GM21786 (cell line): Measurements from ENCODE around the gene SH2B3.

Experiments
- ATAC-seq: cut with Tn5 transposase; IDR thresholded peaks from one replicate; pipeline ENCODE4 v1.9.1; 2021; ENCODE audit not compliant: unreplicated experiment

SH2B3 gene

DNA sequence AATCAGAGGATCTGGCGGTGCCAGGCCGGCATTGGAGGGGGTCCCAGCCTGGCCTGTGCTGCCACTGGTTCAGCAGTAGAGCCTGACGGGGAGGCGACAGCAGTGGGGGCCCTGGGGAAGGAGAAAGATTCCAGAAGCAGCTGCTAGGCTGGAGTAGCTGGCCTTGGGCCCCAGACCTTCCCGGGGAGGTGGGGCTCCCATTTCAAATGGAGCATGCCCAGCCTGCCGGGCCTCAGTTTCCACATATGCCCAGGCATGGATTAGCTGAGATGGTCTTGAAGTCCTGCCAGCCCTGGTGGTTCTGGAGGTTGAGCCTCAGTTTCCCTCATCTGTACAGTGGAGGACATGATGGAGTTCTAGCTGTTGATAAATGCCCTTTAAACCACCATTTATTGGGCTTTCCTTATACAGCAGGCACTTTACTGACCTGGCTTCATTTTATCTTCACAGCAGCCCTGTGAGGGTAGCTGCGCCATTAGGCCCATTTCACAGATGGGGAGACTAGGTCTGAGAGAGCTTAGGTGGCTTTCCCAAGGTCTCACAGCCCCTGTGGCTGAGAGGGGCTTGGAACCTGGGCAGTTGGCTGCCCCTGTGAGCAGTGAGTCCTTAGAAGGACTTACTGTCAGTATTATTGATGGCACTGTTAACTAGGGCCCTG lies 21.8 kb downstream of the SH2B3 start:
- no peak for ATAC-seq

DNA sequence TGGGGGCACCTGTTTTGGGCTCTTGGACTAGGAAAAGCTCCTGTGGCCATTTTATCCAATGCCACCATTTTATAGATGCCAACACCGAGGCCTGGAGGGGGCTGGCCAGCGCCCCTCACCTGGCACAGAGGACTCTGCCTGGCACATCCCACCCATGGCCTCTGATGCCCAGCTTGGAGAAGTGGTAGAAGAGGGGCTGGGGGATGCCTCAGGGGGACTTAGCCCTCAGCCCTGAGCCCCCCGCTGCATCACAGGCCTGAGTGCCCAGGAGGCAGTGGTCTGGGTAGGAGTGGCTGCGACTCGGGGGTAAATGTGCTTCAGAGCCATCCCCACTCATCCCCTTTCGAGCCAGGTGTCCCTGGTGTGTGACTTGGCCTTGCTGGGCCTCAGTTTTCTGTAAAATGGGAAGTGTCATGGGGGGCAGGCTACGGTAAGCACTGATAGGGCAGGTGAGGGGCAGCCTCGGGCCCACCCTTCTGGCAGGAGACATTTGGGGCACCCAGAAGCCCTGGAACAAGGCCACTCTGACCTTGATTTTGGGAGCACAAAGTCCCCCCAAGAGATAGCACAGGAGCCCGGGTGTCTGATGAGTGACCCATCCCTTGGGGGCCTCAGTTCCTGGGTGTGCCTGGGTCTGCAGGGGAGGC lies 22.5 kb downstream of the SH2B3 start:
- ATAC-seq, result no peak

- no peak for ATAC-seq
These were observed 23.0 kb downstream of the SH2B3 start for GRCh38 chr12:111428728-111429175.

- ATAC-seq, result no peak
These were observed 24.2 kb downstream of the SH2B3 start for GRCh38 chr12:111429828-111430432.

- no peak for ATAC-seq
These were observed 25.0 kb downstream of the SH2B3 start for GRCh38 chr12:111430433-111431353.

- ATAC-seq, result no peak
These were observed 26.0 kb downstream of the SH2B3 start for GRCh38 chr12:111431772-111432171.

DNA sequence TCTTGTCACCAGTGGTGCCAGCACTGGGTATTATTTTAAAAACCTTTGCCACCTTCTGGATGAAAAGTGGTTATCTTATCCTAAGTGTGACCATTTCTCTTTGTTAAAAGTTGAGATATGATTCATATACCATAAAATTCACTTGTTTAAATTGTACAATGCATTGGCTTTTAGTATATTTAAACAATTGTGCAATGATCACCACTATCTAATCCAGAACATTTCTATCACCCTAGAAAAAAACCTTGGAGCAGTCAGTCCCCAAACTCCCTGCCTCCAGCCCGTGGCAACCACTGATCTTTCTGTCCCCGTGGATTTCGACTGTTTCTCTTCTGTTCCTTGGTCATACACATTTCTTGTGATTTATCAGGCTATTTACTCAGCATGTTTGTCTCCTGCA lies 28.3 kb downstream of the SH2B3 start:
- no peak for ATAC-seq

GRCh38 chr12:111434680-111435338 lies 29.1 kb downstream of the SH2B3 start:
- ATAC-seq, result peak; percentile 59

DNA sequence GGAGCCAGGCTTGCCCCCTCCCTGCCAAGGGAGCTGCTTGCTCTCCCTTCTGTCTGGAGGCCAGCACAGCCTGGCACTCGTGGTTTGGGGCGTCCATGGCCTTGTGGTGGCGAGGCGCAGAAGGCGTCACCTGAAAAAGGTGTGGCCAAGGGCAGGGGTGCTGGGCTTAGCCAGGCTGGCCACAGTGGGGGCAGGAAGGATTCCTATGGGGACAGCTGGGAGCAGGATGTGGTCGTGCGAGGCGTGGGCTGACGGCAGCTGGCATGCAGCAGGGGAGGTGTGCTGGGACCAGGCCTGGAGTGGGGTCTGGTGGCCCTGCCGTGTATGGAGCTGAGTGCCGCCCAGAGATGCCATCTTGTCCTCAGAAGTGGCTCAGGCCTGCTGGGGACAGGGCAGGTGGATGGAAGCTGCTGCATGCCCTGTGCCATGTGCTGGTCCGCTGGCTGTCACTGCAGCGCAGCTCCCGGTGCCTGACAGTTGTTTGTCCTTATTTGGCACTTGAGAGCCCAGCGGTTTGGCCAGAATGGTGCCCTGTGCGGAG lies 30.0 kb downstream of the SH2B3 start:
- ATAC-seq, result no peak

DNA sequence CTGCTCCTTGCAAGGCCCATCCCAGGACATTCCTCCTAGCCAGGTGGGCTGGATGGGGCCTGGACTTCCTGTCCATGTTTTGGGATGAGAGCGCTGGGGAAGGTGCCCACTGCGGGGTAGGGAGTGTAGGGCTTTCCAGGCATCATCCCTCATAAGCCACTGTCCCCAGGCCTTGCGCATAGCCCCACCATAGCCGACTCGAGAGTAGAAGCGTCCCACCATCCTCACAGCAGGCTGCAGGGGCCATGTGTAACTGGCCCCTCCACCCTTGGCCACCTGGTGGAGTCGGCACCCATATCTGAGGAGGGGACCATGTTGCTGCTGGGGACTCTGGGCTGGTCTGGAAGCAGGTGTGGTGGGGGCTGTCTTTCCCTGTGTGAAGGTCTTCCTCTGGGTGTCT lies 30.5 kb downstream of the SH2B3 start:
- ATAC-seq, result no peak

DNA sequence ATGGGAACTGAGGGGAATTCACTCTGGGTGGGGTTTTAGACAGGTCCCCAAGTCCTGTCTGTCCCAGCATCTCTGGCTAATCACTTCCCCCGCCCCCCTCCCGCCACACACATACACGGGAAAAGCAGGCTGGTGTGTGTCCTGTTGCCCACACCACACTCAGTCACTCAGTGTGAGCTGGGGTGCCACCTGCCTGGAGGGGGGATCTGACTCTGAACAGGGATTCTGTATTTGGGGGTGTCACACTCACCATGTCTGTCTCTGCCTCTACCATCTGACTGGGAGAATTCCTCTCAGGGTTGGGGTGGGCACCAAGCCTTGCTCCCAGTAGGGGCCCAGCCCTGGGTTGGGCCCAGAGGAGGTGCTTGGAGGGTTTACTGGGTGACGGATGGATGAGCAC lies 31.1 kb downstream of the SH2B3 start:
- no peak for ATAC-seq

- no peak for ATAC-seq
These were observed 32.2 kb downstream of the SH2B3 start for GRCh38 chr12:111437816-111438454.

DNA sequence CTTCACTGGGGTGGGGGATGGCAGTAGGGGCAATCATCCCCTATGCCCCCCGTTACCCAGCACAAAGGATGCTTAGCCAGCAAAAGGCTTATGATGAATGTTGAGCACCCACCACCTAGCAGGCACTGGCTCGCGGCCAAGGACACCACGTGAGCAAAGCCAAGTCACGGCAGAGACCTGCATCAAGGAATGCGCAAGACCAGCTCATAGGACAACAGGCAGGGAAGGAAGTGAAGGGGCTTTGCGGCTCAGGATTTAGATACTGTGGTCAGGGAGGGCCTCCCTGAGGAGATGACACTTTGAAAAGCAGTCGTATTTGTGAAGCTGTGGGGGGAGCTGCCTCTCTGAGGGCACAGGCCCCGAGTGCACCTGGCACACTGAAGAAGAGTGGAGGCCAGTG lies 32.8 kb downstream of the SH2B3 start:
- ATAC-seq, result no peak

- ATAC-seq, result no peak
These were observed 34.0 kb downstream of the SH2B3 start for GRCh38 chr12:111439657-111440151.

- no peak for ATAC-seq
These were observed 34.4 kb downstream of the SH2B3 start for GRCh38 chr12:111440152-111440551.

DNA sequence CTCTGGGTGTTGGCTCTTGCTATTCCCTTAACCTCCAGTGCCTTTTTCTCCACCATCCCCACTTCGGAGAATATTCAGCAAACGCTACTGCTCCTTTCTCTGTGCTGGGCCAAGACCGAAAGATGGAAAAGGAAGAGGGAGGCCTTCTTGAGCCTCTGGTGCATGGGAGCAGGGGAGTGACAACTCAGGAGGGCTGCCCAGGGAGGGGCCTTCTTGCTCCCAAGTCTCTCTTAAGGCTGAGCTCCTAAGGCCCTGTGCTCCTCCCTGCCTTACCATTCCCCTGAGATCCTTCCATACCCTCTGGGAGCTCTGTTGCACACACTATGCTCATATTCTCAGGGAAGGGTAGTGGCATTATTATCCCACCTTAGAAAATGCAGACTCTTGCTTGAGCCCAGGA lies 34.9 kb downstream of the SH2B3 start:
- no peak for ATAC-seq

- no peak for ATAC-seq
These were observed 35.6 kb downstream of the SH2B3 start for GRCh38 chr12:111441107-111441928.

GRCh38 chr12:111442301-111443045 lies 36.8 kb downstream of the SH2B3 start:
- no peak for ATAC-seq
